HEK293 (cell line): Measurements from ENCODE around the gene RINL.

Experiments
- CTCF ChIA-PET: fragments of 350-600 bp; formaldehyde crosslinking; extraction: SDS; loops from one replicate; lab custom pipeline; 2021; ENCODE audit warnings: antibody characterized with exemption; lab: Yijun Ruan, JAX
- POLR2A ChIA-PET: fragments of 300-600 bp; formaldehyde crosslinking; extraction: SDS; loops from one replicate; lab custom pipeline; 2020; ENCODE audit warnings: antibody characterized with exemption, inconsistent platforms; lab: Yijun Ruan, JAX
- H3K27ac ChIP-seq: fragments of 200-500 bp; sonication (Bioruptor generic); 2 replicates; pipeline ENCODE4 v1.5.1; 2014; ENCODE audit warnings: low read depth, low read length, control low read depth, inconsistent platforms; ENCODE audit errors: extremely low read depth
- H3K36me3 ChIP-seq, 2 experiments: fragments of 200-500 bp in 1 of 2; sonication (Bioruptor generic) in 1 of 2; 1 replicate in 1 of 2; 2 replicates in 1 of 2; pipeline ENCODE4 v1.5.1; 2014 to 2017; ENCODE audit warnings: inconsistent platforms in 2 of 2, low read length in 2 of 2; ENCODE audit not compliant: control insufficient read depth in 2 of 2, insufficient read depth in 1 of 2
- H3K4me1 ChIP-seq: fragments of 200-500 bp; sonication (Bioruptor generic); 2 replicates; pipeline ENCODE4 v1.5.1; 2014; ENCODE audit warnings: mild to moderate bottlenecking, low read length, inconsistent platforms; ENCODE audit not compliant: control insufficient read depth, insufficient read depth
- H3K4me3 ChIP-seq: 2 replicates; pipeline ENCODE4 v1.5.1; 2011; ENCODE audit warnings: low read depth, mild to moderate bottlenecking, control low read depth, low read length, moderate library complexity
- H3K9me3 ChIP-seq: fragments of 200-500 bp; sonication (Bioruptor generic); 2 replicates; pipeline ENCODE4 v1.5.1; 2014; ENCODE audit warnings: low read depth, low read length, inconsistent platforms; ENCODE audit not compliant: control insufficient read depth, insufficient read depth
- AEBP2 ChIP-seq: fragments of 450-650 bp; formaldehyde crosslinking; IDR thresholded peaks from 2 replicates; pipeline ENCODE4 v1.5.1; 2016; ENCODE audit warnings: missing biosample characterization, missing genetic modification characterization, borderline replicate concordance
- GFI1B ChIP-seq: fragments of 450-650 bp; formaldehyde crosslinking; IDR thresholded peaks from 2 replicates; pipeline ENCODE4 v1.5.1; 2016; ENCODE audit warnings: missing biosample characterization, missing genetic modification characterization
- SETDB1 ChIP-seq: IDR thresholded peaks from one replicate; pipeline ENCODE4 v1.6.1; 2017; ENCODE audit warnings: mild to moderate bottlenecking, low read length, moderate library complexity, mixed read lengths; ENCODE audit not compliant: insufficient read length
- TSHZ1 ChIP-seq: fragments of 450-650 bp; formaldehyde crosslinking; IDR thresholded peaks from 2 replicates; pipeline ENCODE4 v1.5.1; 2016; ENCODE audit warnings: missing biosample characterization, missing genetic modification characterization, borderline replicate concordance
- ZBTB20 ChIP-seq: fragments of 450-650 bp; formaldehyde crosslinking; IDR thresholded peaks from 2 replicates; pipeline ENCODE4 v1.5.1; 2016; ENCODE audit warnings: missing biosample characterization, missing genetic modification characterization
- ZBTB8A ChIP-seq: fragments of 450-650 bp; formaldehyde crosslinking; IDR thresholded peaks from 2 replicates; pipeline ENCODE4 v1.5.1; 2016; ENCODE audit warnings: missing biosample characterization, missing genetic modification characterization
- ZFP69B ChIP-seq: fragments of 450-650 bp; formaldehyde crosslinking; IDR thresholded peaks from 2 replicates; pipeline ENCODE4 v1.5.1; 2016; ENCODE audit warnings: missing biosample characterization, missing genetic modification characterization
- ZIC2 ChIP-seq: fragments of 450-650 bp; formaldehyde crosslinking; IDR thresholded peaks from 2 replicates; pipeline ENCODE4 v1.5.1; 2016; ENCODE audit warnings: missing biosample characterization, missing genetic modification characterization
- ZNF214 ChIP-seq: fragments of 450-650 bp; formaldehyde crosslinking; IDR thresholded peaks from 2 replicates; pipeline ENCODE4 v1.5.1; 2017; ENCODE audit warnings: missing biosample characterization, mild to moderate bottlenecking, missing genetic modification characterization, borderline replicate concordance
- ZNF221 ChIP-seq: fragments of 450-650 bp; formaldehyde crosslinking; IDR thresholded peaks from 2 replicates; pipeline ENCODE4 v1.5.1; 2017; ENCODE audit warnings: missing biosample characterization, missing genetic modification characterization, borderline replicate concordance
- ZNF23 ChIP-seq: fragments of 450-650 bp; formaldehyde crosslinking; IDR thresholded peaks from 2 replicates; pipeline ENCODE4 v1.5.1; 2016; ENCODE audit warnings: missing biosample characterization, missing genetic modification characterization, borderline replicate concordance
- ZNF335 ChIP-seq: fragments of 450-650 bp; formaldehyde crosslinking; conservative IDR thresholded peaks from 2 replicates; pipeline ENCODE4 v1.5.1; 2016; ENCODE audit warnings: missing biosample characterization, missing genetic modification characterization
- ZNF426 ChIP-seq: fragments of 450-650 bp; formaldehyde crosslinking; IDR thresholded peaks from 2 replicates; pipeline ENCODE4 v1.5.1; 2017; ENCODE audit warnings: missing biosample characterization, missing genetic modification characterization, mild to moderate bottlenecking, inconsistent platforms, moderate library complexity
- ZNF449 ChIP-seq: fragments of 450-650 bp; formaldehyde crosslinking; IDR thresholded peaks from 2 replicates; pipeline ENCODE4 v1.5.1; 2017; ENCODE audit warnings: missing biosample characterization, mild to moderate bottlenecking, missing genetic modification characterization, moderate library complexity
- ZNF510 ChIP-seq: fragments of 450-650 bp; formaldehyde crosslinking; IDR thresholded peaks from 2 replicates; pipeline ENCODE4 v1.5.1; 2018; ENCODE audit warnings: mild to moderate bottlenecking, missing genetic modification characterization, missing biosample characterization; ENCODE audit not compliant: insufficient replicate concordance
- ZNF514 ChIP-seq: fragments of 450-650 bp; formaldehyde crosslinking; IDR thresholded peaks from 2 replicates; pipeline ENCODE4 v1.5.1; 2016; ENCODE audit warnings: missing biosample characterization, missing genetic modification characterization
- ZNF521 ChIP-seq: fragments of 450-650 bp; formaldehyde crosslinking; IDR thresholded peaks from 2 replicates; pipeline ENCODE4 v1.5.1; 2017; ENCODE audit warnings: missing biosample characterization, mild to moderate bottlenecking, missing genetic modification characterization
- ZNF529 ChIP-seq: fragments of 450-650 bp; formaldehyde crosslinking; IDR thresholded peaks from 2 replicates; pipeline ENCODE4 v1.5.1; 2017; ENCODE audit warnings: missing genetic modification characterization, missing biosample characterization; ENCODE audit not compliant: insufficient replicate concordance
- ZNF600 ChIP-seq: fragments of 450-650 bp; formaldehyde crosslinking; IDR thresholded peaks from 2 replicates; pipeline ENCODE4 v1.5.1; 2016; ENCODE audit warnings: missing biosample characterization, missing genetic modification characterization
- ZNF626 ChIP-seq: fragments of 450-650 bp; sonication (Bioruptor Pico); formaldehyde crosslinking; IDR thresholded peaks from 2 replicates; pipeline ENCODE4 v1.5.1; 2018; ENCODE audit warnings: missing biosample characterization, missing genetic modification characterization, inconsistent platforms
- ZNF768 ChIP-seq: fragments of 450-650 bp; formaldehyde crosslinking; IDR thresholded peaks from 2 replicates; pipeline ENCODE4 v1.5.1; 2018; ENCODE audit warnings: missing biosample characterization, mild to moderate bottlenecking, missing genetic modification characterization
- ZNF843 ChIP-seq: fragments of 450-650 bp; formaldehyde crosslinking; IDR thresholded peaks from 2 replicates; pipeline ENCODE4 v1.5.1; 2016; ENCODE audit warnings: missing biosample characterization, missing genetic modification characterization
- ZSCAN16 ChIP-seq: fragments of 450-650 bp; formaldehyde crosslinking; IDR thresholded peaks from 2 replicates; pipeline ENCODE4 v1.5.1; 2016; ENCODE audit warnings: missing biosample characterization, missing genetic modification characterization
- TF ChIP-seq, protein P1 (sequence below): fragments of 450-650 bp; formaldehyde crosslinking; IDR thresholded peaks from 2 replicates; pipeline ENCODE4 v1.5.1; 2017; ENCODE audit warnings: missing biosample characterization, missing genetic modification characterization
- TF ChIP-seq, protein P2 (sequence below): fragments of 450-650 bp; formaldehyde crosslinking; IDR thresholded peaks from 2 replicates; pipeline ENCODE4 v1.5.1; 2016; ENCODE audit warnings: missing biosample characterization, missing genetic modification characterization

RINL gene

GRCh38 chr19:38837656-38838121, 40.4 kb downstream of the RINL start (continued):
- TF ChIP-seq, protein P1, sequence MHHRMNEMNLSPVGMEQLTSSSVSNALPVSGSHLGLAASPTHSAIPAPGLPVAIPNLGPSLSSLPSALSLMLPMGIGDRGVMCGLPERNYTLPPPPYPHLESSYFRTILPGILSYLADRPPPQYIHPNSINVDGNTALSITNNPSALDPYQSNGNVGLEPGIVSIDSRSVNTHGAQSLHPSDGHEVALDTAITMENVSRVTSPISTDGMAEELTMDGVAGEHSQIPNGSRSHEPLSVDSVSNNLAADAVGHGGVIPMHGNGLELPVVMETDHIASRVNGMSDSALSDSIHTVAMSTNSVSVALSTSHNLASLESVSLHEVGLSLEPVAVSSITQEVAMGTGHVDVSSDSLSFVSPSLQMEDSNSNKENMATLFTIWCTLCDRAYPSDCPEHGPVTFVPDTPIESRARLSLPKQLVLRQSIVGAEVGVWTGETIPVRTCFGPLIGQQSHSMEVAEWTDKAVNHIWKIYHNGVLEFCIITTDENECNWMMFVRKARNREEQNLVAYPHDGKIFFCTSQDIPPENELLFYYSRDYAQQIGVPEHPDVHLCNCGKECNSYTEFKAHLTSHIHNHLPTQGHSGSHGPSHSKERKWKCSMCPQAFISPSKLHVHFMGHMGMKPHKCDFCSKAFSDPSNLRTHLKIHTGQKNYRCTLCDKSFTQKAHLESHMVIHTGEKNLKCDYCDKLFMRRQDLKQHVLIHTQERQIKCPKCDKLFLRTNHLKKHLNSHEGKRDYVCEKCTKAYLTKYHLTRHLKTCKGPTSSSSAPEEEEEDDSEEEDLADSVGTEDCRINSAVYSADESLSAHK (tag by site-specific recombination) = no peak
- TF ChIP-seq ZNF514 (tag by site-specific recombination) (no peak), SETDB1 (no peak)

- POLR2A ChIA-PET = interaction anchor here (1.2 to 4.6 kb wide), 4 partner anchors 11 to 93 kb away, joined by 3 to 67 read pairs (median 6); partner anchors contain the start of genes HNRNPL, MRPS12 and SARS2
- peak overlapping the region; percentile 63 for H3K27ac ChIP-seq
- no peak for TF ChIP-seq ZBTB20 (tag by site-specific recombination)
- TF ChIP-seq ZNF221 (tag by site-specific recombination) = no peak
- TF ChIP-seq, protein P2, sequence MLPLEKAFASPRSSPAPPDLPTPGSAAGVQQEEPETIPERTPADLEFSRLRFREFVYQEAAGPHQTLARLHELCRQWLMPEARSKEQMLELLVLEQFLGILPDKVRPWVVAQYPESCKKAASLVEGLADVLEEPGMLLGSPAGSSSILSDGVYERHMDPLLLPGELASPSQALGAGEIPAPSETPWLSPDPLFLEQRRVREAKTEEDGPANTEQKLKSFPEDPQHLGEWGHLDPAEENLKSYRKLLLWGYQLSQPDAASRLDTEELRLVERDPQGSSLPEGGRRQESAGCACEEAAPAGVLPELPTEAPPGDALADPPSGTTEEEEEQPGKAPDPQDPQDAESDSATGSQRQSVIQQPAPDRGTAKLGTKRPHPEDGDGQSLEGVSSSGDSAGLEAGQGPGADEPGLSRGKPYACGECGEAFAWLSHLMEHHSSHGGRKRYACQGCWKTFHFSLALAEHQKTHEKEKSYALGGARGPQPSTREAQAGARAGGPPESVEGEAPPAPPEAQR = no peak
- no peak for TF ChIP-seq ZNF23 (tag by site-specific recombination)
- TF ChIP-seq ZNF843 (tag by site-specific recombination) = no peak
- TF ChIP-seq ZFP69B = no peak
- no peak for TF ChIP-seq ZNF510 (tag by site-specific recombination)
- TF ChIP-seq GFI1B (tag by site-specific recombination) = no peak
- no peak for TF ChIP-seq ZNF626
- no peak for TF ChIP-seq ZNF426
- peak; percentile 77 for TF ChIP-seq ZIC2
- no peak for TF ChIP-seq ZNF768 (tag by site-specific recombination)
- peak; percentile 86 for TF ChIP-seq ZNF335 (tag by site-specific recombination)
- no peak for TF ChIP-seq ZNF449
- no peak for TF ChIP-seq ZNF521
- TF ChIP-seq ZNF600 (tag by site-specific recombination) = peak; percentile 59; the same call in 1 of the 2 replicates
- no peak for TF ChIP-seq ZSCAN16 (tag by site-specific recombination)
- no peak for TF ChIP-seq ZNF529 (tag by site-specific recombination)
- TF ChIP-seq TSHZ1 (tag by site-specific recombination) = no peak
- TF ChIP-seq ZNF214 = no peak
- no peak for TF ChIP-seq AEBP2
- TF ChIP-seq ZBTB8A (tag by site-specific recombination) = no peak
Measured at GRCh38 chr19:38836983-38837626, 41.0 kb downstream of the RINL start.

More at GRCh38 chr19:38836983-38837626, 41.0 kb downstream of the RINL start:
- Histone ChIP-seq H3K4me3 (no peak overlapping the region), H3K4me1 (peaks cover 13% of the 10 kb centered on the region), H3K9me3 (no peaks in the 10 kb centered on the region), H3K36me3 (peaks cover 69 to 73% of the 10 kb centered on the region in 2 experiments)
- CTCF ChIA-PET = interaction anchor here (0.6 to 1.2 kb wide), 6 partner anchors 50 to 432 kb away, joined by 3 to 6 read pairs (median 3); no protein-coding TSS in a partner anchor
